ENCODE data around the gene ATP10B. TPM values are rescaled to one million over a fixed set of nuclear protein-coding genes. Genes with fewer than 3 reads are reported as not detected.

Gene ATP10B
- total RNA-seq, 1 donor from 2014 or later, result 1.3 TPM

GRCh38 chr5:160672521-160672920 lies 179.5 kb downstream of the ATP10B start:
- FAIRE-seq, result no peak
- Histone ChIP-seq H3K4me3 (ENCODE audit: low read depth, low read length) (no peak overlapping the region), H3K36me3 (ENCODE audit: control insufficient read depth, insufficient read depth, low read length) (no peaks in the 10 kb centered on the region), H3K27me3 (ENCODE audit: control insufficient read depth, insufficient read depth, low read length) (no peaks in the 10 kb centered on the region)
- no peak for DNase-seq (ENCODE audit: low read depth)
- TF ChIP-seq CTCF (IDR thresholded peaks at IDR 0.05; ENCODE audit: insufficient read depth, low read length, severe bottlenecking), result no peak

GRCh38 chr5:160668356-160668755 lies 183.7 kb downstream of the ATP10B start:
- no peaks in the 10 kb centered on the region for H3K36me3 ChIP-seq (ENCODE audit: control insufficient read depth, insufficient read depth, low read length)
- no peaks in the 10 kb centered on the region for H3K27me3 ChIP-seq (ENCODE audit: control insufficient read depth, insufficient read depth, low read length)
- FAIRE-seq, result no peak
- no peak overlapping the region for H3K4me3 ChIP-seq (ENCODE audit: low read depth, low read length)
- TF ChIP-seq CTCF (IDR thresholded peaks at IDR 0.05; ENCODE audit: insufficient read depth, low read length, severe bottlenecking), result no peak
- DNase-seq (ENCODE audit: low read depth), result no peak

- FAIRE-seq, result no peak
- TF ChIP-seq CTCF (IDR thresholded peaks at IDR 0.05; ENCODE audit: insufficient read depth, low read length, severe bottlenecking), result no peak
Observed at GRCh38 chr5:160667160-160667559, 184.9 kb downstream of the ATP10B start.

GRCh38 chr5:160665460-160665859 lies 186.6 kb downstream of the ATP10B start:
- Histone ChIP-seq H3K27me3 (ENCODE audit: control insufficient read depth, insufficient read depth, low read length) (no peaks in the 10 kb centered on the region), H3K4me3 (ENCODE audit: low read depth, low read length) (no peak overlapping the region), H3K36me3 (ENCODE audit: control insufficient read depth, insufficient read depth, low read length) (no peaks in the 10 kb centered on the region)
- DNase-seq (ENCODE audit: low read depth) (no peak), FAIRE-seq (no peak)
- TF ChIP-seq CTCF (IDR thresholded peaks at IDR 0.05; ENCODE audit: insufficient read depth, low read length, severe bottlenecking), result no peak

More at GRCh38 chr5:160667160-160667559, 184.9 kb downstream of the ATP10B start:
- Histone ChIP-seq H3K4me3 (ENCODE audit: low read depth, low read length) (no peak overlapping the region), H3K27me3 (ENCODE audit: control insufficient read depth, insufficient read depth, low read length) (no peaks in the 10 kb centered on the region), H3K36me3 (ENCODE audit: control insufficient read depth, insufficient read depth, low read length) (no peaks in the 10 kb centered on the region)
- no peak for DNase-seq (ENCODE audit: low read depth)

GRCh38 chr5:160660132-160660531 lies 191.9 kb downstream of the ATP10B start:
- no peak overlapping the region for H3K4me3 ChIP-seq (ENCODE audit: low read depth, low read length)
- FAIRE-seq, result no peak

More at GRCh38 chr5:160660132-160660531, 191.9 kb downstream of the ATP10B start:
- Histone ChIP-seq H3K27me3 (ENCODE audit: control insufficient read depth, insufficient read depth, low read length) (no peaks in the 10 kb centered on the region), H3K36me3 (ENCODE audit: control insufficient read depth, insufficient read depth, low read length) (no peaks in the 10 kb centered on the region)
- DNase-seq (ENCODE audit: low read depth), result no peak
- no peak for TF ChIP-seq CTCF (IDR thresholded peaks at IDR 0.05; ENCODE audit: insufficient read depth, low read length, severe bottlenecking)
